GM19023 (cell line): ENCODE measurements around the gene TLCD5.

Experiments
- ATAC-seq: cut with Tn5 transposase; IDR thresholded peaks from one replicate; pipeline ENCODE4 v1.9.1; 2021; ENCODE audit warnings: mild to moderate bottlenecking, moderate library complexity; ENCODE audit not compliant: unreplicated experiment

TLCD5 gene

DNA sequence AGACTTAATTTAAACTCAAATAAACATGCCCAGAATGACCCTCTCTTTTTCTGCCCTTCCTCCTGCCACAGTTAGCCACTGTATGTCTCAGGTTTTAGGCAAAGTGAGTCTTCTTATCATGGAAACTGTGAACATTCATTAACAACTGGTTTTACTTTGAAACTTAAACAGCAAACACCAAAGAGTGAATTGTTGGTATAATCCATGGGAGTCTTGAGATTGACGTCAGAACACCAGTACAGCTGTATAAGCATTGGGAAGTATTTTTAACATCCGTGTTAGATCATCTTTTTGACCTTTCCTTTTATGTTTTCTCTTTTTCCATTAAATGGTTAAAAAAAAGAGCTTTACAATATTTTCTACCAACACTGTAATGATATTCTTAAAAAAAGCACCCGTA, 50.0 kb downstream of the TLCD5 start:
- ATAC-seq = no peak

DNA sequence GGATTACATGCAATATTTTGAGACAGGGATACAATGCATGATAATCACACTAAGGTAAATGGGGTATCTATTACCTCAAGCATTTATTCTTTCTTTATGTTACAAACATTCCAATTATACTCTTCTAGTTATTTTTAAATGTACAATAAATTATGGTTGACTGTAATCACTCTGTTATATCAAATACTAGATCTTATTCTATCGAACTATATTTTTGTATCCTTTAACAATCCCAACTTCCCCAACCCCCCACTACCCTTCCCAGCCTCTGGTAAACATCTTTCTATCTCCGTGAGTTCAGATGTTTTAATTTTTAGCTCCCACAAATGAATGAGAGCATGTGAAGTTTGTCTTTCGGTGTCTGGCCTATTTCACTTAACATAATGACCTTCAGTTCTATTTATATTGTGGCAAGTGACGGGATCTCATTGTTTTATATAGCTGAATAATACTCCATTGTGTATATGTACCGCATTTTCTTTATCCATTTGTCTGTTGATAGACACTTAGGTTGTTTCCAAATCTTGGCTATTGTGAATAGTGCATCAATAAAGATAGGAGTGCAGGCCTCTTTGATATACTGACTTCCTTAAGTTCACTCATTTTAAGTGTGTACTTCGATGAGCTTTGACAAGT, 51.6 kb downstream of the TLCD5 start:
- no peak for ATAC-seq

DNA sequence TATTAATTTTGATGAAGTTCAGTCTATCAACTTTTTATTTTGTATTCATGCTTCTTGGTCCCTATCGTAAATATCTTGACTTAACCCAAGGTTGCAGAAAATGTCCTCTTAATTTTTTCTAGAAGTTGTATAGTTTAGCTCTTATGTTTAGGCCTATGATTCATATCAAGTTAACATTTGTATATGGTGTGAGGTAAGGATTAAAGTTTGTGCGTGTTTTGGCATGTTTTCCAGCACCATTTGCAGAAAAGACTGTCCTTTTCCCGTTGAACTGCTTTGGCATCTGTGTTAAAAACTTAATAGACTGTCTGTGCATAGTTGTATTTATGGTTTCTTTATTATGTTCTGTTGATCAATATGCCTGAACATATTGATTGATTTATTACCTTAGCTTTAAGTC, 53.4 kb downstream of the TLCD5 start:
- no peak for ATAC-seq

DNA sequence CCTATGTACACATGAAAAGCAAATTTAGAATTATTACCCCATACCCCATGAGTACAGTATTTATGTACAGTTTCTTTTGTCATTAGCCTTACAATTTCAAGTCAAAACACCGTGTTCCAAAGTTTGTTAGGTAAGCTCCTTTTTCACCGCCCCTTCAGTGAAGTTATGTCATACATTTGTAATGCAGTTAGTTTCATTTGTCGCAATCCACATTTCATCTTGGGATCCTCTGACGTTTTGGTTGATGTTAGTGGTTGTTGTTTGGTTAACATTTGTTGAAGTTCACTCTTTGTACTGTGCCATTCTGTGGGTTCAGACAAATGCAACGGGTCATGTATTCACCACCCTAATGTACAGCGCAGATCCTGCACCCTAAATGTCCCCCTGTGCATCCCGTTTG, 56.3 kb downstream of the TLCD5 start:
- ATAC-seq = no peak
